Neural cell (in vitro differentiated cells): ENCODE results near the gene USP53. TPM values are rescaled to one million over a fixed set of nuclear protein-coding genes. Genes with fewer than 3 reads are reported as not detected.

Source experiments
- H2AFZ ChIP-seq: fragments of 200-600, 300-800 bp; sonication (generic), shearing (Covaris generic); 2 replicates; pipeline ENCODE4 v1.6.0; 2014; ENCODE audit warnings: low read depth, mild to moderate bottlenecking, antibody characterized with exemption, low read length, moderate library complexity
- H3F3A ChIP-seq: fragments of 200-600 bp; shearing (Covaris generic); 2 replicates; pipeline ENCODE4 v1.6.1; 2016; ENCODE audit warnings: mild to moderate bottlenecking, moderate library complexity, mixed read lengths, antibody characterized with exemption, low read length; ENCODE audit not compliant: insufficient read depth, poor library complexity, severe bottlenecking
- H3K27ac ChIP-seq: fragments of 200-600, 300-800 bp; sonication (generic), shearing (Covaris generic); 2 replicates; pipeline ENCODE4 v1.5.1; 2014; ENCODE audit warnings: mild to moderate bottlenecking, low read length, moderate library complexity
- H3K27me3 ChIP-seq: fragments of 300-800, 200-600 bp; sonication (generic), shearing (Covaris generic); 2 replicates; pipeline ENCODE4 v1.6.0; 2014; ENCODE audit warnings: mild to moderate bottlenecking, low read depth, low read length, moderate library complexity; ENCODE audit not compliant: insufficient read depth
- H3K36me3 ChIP-seq: fragments of 300-800, 200-600 bp; sonication (generic), shearing (Covaris generic); 2 replicates; pipeline ENCODE4 v1.5.1; 2014; ENCODE audit warnings: mild to moderate bottlenecking, antibody characterized with exemption, low read length, moderate library complexity; ENCODE audit not compliant: insufficient read depth
- H3K4me2 ChIP-seq: fragments of 300-800, 200-600 bp; sonication (generic), shearing (Covaris generic); 2 replicates; pipeline ENCODE4 v1.6.0; 2014; ENCODE audit warnings: mild to moderate bottlenecking, low read length
- H3K4me3 ChIP-seq: fragments of 300-800, 200-600 bp; sonication (generic), shearing (Covaris generic); 2 replicates; pipeline ENCODE4 v1.5.1; 2014; ENCODE audit warnings: mild to moderate bottlenecking, low read length, moderate library complexity
- H3K79me2 ChIP-seq: fragments of 200-600 bp; shearing (Covaris generic); replicated peaks from 2 replicates; pipeline ENCODE4 v1.6.0; 2014; ENCODE audit warnings: mild to moderate bottlenecking, low read length, moderate library complexity; ENCODE audit not compliant: insufficient read depth
- H3K9ac ChIP-seq: fragments of 300-800, 200-600 bp; sonication (generic), shearing (Covaris generic); 2 replicates; pipeline ENCODE4 v1.6.1; 2016; ENCODE audit warnings: mild to moderate bottlenecking, low read length, mixed read lengths
- H3K9me2 ChIP-seq: fragments of 200-600 bp; shearing (Covaris generic); 2 replicates; pipeline ENCODE4 v1.6.1; 2016; ENCODE audit warnings: mild to moderate bottlenecking, low read length, mixed read lengths; ENCODE audit not compliant: insufficient read depth
- H3K9me3 ChIP-seq: fragments of 200-600, 300-800 bp; sonication (generic), shearing (Covaris generic); 2 replicates; pipeline ENCODE4 v1.6.1; 2016; ENCODE audit warnings: mild to moderate bottlenecking, mixed run types, low read length, moderate library complexity, mixed read lengths
- H4K20me1 ChIP-seq: fragments of 200-600 bp; shearing (Covaris generic); 2 replicates; pipeline ENCODE4 v1.6.1; 2016; ENCODE audit warnings: mild to moderate bottlenecking, mixed run types; ENCODE audit not compliant: insufficient read depth
- EP300 ChIP-seq: fragments of 450-650 bp; conservative IDR thresholded peaks from 2 replicates; pipeline ENCODE4 v1.6.1; 2014; ENCODE audit warnings: antibody characterized with exemption, mild to moderate bottlenecking, moderate library complexity; ENCODE audit not compliant: poor library complexity, severe bottlenecking
- EZH2 ChIP-seq: fragments of 200-600, 300-800 bp; shearing (Covaris generic), sonication (generic); IDR thresholded peaks from 2 replicates; pipeline ENCODE4 v1.6.1; 2014; ENCODE audit warnings: antibody characterized with exemption, low read length, borderline replicate concordance, mild to moderate bottlenecking; ENCODE audit not compliant: insufficient read depth, poor library complexity, severe bottlenecking
- MXI1 ChIP-seq: fragments of 450-650 bp; conservative IDR thresholded peaks from 2 replicates; pipeline ENCODE4 v1.6.1; 2014; ENCODE audit warnings: antibody characterized with exemption, mild to moderate bottlenecking; ENCODE audit not compliant: poor library complexity, severe bottlenecking
- POLR2AphosphoS5 ChIP-seq: IDR thresholded peaks from 2 replicates; pipeline ENCODE4 v1.6.1; 2012
- RAD21 ChIP-seq: fragments of 450-650 bp; conservative IDR thresholded peaks from 2 replicates; pipeline ENCODE4 v1.6.1; 2014; ENCODE audit warnings: antibody characterized with exemption, mild to moderate bottlenecking, moderate library complexity
- REST ChIP-seq: IDR thresholded peaks from 2 replicates; pipeline ENCODE4 v1.6.1; 2012; ENCODE audit warnings: borderline replicate concordance
- SMC3 ChIP-seq: fragments of 450-650 bp; conservative IDR thresholded peaks from 2 replicates; pipeline ENCODE4 v1.6.1; 2014; ENCODE audit warnings: antibody characterized with exemption, mild to moderate bottlenecking, moderate library complexity; ENCODE audit not compliant: poor library complexity
- TAF1 ChIP-seq: IDR thresholded peaks from 2 replicates; pipeline ENCODE4 v1.6.1; 2012; ENCODE audit warnings: low read depth
- polyA plus RNA-seq: library from polyadenylated mRNA; depleted of rRNA; stranded (reverse); fragments of >200 nt; gene quantifications from 2 replicates; pipeline ENCODE4 v1.2.3, GENCODE V29; 2014
- TF ChIP-seq, protein P1 (sequence below): fragments of 450-650 bp; IDR thresholded peaks from 2 replicates; pipeline ENCODE4 v1.5.1; 2014; ENCODE audit warnings: antibody characterized with exemption, mild to moderate bottlenecking, moderate library complexity; ENCODE audit not compliant: poor library complexity, severe bottlenecking

USP53 gene
- polyA plus RNA-seq, 1 donor from 2014 or later = 5.0 TPM

GRCh38 chr4:119296356-119296755, 83.8 kb downstream of the USP53 start:
- TF ChIP-seq TAF1 = no peak
- no peak for TF ChIP-seq RAD21
- TF ChIP-seq, protein P1, sequence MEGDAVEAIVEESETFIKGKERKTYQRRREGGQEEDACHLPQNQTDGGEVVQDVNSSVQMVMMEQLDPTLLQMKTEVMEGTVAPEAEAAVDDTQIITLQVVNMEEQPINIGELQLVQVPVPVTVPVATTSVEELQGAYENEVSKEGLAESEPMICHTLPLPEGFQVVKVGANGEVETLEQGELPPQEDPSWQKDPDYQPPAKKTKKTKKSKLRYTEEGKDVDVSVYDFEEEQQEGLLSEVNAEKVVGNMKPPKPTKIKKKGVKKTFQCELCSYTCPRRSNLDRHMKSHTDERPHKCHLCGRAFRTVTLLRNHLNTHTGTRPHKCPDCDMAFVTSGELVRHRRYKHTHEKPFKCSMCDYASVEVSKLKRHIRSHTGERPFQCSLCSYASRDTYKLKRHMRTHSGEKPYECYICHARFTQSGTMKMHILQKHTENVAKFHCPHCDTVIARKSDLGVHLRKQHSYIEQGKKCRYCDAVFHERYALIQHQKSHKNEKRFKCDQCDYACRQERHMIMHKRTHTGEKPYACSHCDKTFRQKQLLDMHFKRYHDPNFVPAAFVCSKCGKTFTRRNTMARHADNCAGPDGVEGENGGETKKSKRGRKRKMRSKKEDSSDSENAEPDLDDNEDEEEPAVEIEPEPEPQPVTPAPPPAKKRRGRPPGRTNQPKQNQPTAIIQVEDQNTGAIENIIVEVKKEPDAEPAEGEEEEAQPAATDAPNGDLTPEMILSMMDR = no peak
- no peak for TF ChIP-seq SMC3
- no peak for TF ChIP-seq POLR2AphosphoS5
- no peak for TF ChIP-seq REST
- no peak for TF ChIP-seq EZH2
- TF ChIP-seq MXI1 = no peak
- TF ChIP-seq EP300 = no peak
- no peak overlapping the region for H3K9ac ChIP-seq
- no peaks in the 10 kb centered on the region for H3F3A ChIP-seq
- no peaks in the 10 kb centered on the region for H3K27me3 ChIP-seq
- no peak overlapping the region for H3K4me3 ChIP-seq
- H3K27ac ChIP-seq = no peak overlapping the region
- no peaks in the 10 kb centered on the region for H3K36me3 ChIP-seq
- no peaks in the 10 kb centered on the region for H3K9me3 ChIP-seq
- no peaks in the 10 kb centered on the region for H4K20me1 ChIP-seq
- no peak overlapping the region for H3K4me2 ChIP-seq
- H2AFZ ChIP-seq = no peak overlapping the region
- H3K9me2 ChIP-seq = no peaks in the 10 kb centered on the region
- peaks cover 14% of the 10 kb centered on the region for H3K79me2 ChIP-seq

DNA sequence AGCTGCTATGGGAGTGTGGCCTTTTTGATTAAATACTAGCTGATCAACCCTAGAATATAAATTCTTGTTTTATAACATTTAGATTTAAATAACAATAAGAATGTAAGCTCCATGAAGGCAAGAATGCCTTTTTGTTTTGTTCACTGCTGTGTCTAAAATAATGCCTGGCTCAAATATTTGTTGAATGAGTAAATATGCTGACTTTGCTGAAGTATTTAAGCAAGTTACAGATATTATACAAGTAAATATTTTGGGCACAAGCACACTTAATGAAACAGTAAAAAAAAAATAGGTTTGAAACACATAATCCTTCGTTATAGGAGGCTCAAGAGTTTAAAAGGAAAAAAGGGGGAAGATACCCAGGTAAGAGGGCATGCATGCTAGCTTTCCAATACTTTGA, 85.3 kb downstream of the USP53 start:
- Histone ChIP-seq H3K27ac (no peak overlapping the region), H3F3A (no peaks in the 10 kb centered on the region), H3K4me2 (no peak overlapping the region), H3K79me2 (peaks cover 14% of the 10 kb centered on the region), H3K4me3 (no peak overlapping the region), H3K36me3 (no peaks in the 10 kb centered on the region), H4K20me1 (no peaks in the 10 kb centered on the region), H3K9ac (no peak overlapping the region), H3K9me2 (no peaks in the 10 kb centered on the region), H3K9me3 (no peaks in the 10 kb centered on the region), H3K27me3 (no peaks in the 10 kb centered on the region), H2AFZ (no peak overlapping the region)
- TF ChIP-seq SMC3 = no peak
- TF ChIP-seq RAD21 = no peak
- no peak for TF ChIP-seq EZH2
- no peak for TF ChIP-seq TAF1
- no peak for TF ChIP-seq MXI1
- no peak for TF ChIP-seq EP300
- TF ChIP-seq, protein P1 = no peak
- TF ChIP-seq POLR2AphosphoS5 = no peak
- TF ChIP-seq REST = no peak
